SKM-1 (cell line): ENCODE measurements around the gene ABL1.

ENCODE experiments used
- DNase-seq: peaks from one replicate; lab custom pipeline; 2025; ENCODE audit not compliant: unreplicated experiment; lab: John Stamatoyannopoulos, UW

The ABL1 gene

DNA sequence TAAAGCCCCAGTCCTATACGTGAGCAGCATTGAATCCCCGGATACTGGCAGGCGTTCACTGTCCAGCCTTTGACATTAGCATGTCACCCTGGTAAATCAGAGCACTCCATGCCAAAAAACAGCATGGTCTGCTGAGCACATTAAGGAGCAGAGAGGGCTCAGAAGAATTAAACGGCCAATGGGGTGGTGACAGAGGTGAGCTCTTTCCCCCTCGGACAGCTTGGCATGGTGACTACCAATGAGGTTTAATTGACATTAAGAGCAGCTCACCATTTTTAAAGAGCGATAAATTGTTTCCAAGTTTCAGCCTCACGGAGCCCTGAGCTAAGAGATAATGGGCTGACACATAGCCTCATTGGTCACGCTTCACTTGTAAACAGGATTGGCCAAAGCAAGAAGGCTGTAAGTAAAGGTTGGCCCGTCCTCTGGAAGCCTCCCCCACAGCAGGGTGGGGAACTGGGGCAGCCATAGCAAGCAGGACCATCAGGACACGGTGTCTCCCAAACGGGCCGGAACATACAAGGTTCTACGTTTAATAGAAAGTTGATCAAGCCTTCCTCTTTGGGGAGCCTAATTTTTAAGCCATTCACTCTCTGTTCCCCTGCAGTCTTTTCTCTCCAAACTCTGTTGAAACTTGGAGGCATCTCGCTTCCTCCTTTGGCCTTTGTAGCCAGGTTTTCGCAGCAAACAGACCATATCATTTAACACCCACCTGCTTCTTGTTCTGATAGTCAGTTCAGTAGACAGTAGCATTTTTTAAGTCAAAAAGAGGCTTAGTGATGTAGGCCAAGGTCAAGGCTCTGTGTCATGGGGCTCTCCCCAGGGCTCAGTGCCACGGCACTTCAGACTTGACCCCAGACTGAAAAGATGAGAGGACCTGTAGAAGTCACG lies 35.7 kb downstream of the ABL1 start:
- no peak for DNase-seq

DNA sequence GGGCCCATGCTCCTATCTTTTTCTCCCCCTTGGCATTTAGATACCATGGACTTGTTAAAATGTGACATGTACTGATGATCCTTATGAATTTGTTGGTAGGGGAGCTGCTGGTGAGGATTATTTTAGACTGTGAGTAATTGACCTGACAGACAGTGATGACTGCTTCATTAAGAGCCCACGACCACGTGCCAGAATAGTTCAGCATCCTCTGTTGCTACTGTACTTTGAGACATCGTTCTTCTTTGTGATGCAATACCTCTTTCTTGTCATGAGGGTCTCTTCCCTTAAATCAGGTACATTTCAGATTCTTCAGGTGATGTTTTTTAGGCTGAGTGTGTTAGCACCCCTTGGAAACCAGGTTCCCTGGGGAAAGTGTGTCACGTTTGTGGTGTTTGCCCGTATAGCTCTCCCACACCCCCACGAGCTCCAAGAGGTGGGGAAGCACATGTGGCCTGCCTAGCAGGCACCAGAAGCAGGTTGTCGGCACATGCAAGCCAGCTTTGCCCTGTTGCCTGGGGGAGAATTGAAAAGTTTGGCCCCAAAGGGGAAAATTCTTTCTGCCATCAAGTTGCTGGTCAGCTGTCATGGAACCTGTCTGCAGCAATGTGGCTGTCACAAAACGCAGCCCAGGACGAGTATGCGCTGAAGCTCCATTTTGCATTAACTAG lies 36.5 kb downstream of the ABL1 start:
- DNase-seq = no peak

DNA sequence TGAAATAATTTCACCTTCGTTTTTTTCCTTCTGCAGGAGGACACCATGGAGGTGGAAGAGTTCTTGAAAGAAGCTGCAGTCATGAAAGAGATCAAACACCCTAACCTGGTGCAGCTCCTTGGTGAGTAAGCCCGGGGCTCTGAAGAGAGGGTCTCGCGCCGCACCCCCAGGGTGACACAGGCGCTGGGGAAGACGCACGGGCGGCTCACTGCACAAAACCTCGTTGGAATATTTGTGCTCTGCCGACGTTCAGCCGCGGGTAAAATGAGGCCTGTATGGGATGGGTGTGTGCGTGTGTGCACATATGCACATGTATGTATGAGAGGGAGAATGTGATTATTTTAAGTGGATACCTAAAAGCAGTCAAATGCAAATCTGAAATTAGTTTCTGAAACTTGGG lies 37.0 kb downstream of the ABL1 start:
- DNase-seq = no peak

DNA sequence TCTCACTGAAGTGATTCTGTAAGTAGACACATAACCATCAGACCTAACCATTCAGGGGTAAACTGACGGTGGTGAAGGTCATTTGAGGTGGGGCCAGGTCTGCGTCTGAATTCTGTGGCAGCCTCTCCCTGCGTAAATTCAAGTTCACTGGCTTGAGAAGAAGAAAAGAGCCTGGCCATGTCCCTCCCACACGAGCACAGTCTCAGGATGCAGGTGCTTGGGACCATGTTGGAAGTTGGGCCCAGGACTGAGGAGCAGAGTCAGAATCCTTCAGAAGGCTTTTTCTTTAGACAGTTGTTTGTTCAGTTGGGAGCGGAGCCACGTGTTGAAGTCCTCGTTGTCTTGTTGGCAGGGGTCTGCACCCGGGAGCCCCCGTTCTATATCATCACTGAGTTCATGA lies 37.5 kb downstream of the ABL1 start:
- DNase-seq = no peak

DNA sequence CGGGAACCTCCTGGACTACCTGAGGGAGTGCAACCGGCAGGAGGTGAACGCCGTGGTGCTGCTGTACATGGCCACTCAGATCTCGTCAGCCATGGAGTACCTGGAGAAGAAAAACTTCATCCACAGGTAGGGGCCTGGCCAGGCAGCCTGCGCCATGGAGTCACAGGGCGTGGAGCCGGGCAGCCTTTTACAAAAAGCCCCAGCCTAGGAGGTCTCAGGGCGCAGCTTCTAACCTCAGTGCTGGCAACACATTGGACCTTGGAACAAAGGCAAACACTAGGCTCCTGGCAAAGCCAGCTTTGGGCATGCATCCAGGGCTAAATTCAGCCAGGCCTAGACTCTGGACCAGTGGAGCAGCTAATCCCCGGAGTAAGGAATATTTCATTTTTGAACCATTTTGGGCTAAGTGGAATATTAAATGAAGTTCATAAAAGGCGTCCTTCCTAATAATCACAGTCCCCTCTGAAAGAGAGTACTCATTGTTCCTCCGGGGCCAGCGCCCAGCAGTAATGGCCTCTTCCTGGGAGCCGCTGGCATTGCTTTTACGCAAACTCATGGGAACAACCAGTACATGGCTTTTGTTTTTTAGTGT lies 38.0 kb downstream of the ABL1 start:
- no peak for DNase-seq

DNA sequence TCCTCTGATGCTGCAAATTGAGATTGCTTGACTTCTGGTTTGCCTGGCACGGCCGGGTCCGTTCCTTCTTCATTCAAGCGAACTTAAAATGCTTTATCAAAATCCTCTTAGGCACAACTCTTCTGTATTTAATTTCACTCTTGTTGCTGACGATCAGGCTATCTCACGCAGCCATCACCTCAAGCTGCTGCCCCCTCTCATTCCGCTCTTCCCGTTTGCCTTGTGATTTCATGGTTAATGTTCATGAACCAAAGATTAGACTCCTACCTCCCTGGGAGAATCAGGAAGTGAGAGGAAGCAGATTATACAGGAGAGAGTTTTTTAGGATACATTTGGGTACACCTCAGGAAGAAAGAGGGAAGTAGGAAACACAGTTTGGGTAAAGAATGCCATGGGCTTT lies 38.9 kb downstream of the ABL1 start:
- no peak for DNase-seq

DNA sequence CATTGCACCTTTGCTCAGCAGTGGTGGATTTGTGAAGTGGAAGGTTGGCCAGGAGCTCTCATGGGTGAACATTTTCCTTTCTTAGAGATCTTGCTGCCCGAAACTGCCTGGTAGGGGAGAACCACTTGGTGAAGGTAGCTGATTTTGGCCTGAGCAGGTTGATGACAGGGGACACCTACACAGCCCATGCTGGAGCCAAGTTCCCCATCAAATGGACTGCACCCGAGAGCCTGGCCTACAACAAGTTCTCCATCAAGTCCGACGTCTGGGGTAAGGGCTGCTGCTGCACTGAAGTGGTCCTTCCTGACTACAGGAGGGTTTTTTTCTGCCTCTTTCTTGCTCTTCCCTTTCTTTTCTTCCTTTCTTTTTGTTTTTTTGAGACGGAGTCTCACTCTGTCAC lies 39.7 kb downstream of the ABL1 start:
- no peak for DNase-seq

DNA sequence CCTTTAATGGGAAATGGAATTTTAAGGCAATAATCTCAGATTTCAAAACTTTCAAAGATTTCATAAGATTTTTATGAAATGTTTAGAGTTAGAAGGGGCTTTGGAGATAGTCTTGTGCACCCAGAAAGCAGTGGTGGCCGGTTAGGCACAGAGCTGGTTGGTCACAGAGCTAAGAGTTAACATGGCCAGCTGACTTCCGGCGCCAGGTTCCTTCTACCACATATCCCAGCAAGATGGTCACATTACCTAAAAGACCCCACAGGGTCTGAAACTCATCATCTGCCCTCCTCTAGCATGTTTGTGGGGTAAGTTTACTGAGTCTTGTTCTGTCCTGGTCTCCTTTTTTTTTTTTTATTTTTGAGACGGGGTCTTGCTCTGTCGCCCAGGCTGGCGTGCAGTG lies 42.2 kb downstream of the ABL1 start:
- DNase-seq = no peak

DNA sequence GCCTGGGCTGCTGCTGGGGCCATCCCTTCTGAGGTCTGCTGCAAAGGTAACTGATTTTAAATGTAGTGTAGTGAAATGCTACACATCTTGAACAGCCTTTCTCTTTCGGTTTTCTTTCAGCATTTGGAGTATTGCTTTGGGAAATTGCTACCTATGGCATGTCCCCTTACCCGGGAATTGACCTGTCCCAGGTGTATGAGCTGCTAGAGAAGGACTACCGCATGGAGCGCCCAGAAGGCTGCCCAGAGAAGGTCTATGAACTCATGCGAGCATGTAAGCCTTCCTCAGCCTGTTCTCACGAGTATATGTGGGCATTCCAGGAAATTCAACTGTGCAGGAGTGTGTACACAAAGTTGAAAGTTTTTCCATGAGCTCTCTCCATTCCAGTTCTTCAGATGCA lies 43.2 kb downstream of the ABL1 start:
- no peak for DNase-seq

DNA sequence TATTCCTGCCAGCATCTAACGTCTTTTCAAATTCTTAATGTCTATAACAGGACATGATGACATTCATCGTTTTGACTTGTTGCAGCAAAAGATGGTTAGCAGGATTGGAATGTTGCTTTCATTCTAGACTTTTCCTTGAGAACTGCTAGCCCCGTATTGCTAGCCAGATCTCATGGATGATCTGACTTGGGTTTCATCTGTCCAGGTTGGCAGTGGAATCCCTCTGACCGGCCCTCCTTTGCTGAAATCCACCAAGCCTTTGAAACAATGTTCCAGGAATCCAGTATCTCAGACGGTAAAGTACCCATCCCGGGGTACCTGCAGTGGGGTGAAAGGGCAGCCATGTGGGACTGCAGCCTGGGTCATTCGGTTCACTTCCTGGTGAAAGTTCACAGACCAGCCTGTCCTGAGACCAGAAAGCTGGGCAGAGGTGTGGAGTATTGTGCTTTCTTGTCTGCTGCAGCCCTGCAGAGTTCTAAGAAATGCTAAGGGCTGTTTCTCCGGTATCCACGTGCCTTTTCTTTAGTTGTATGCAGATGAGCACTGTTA lies 44.9 kb downstream of the ABL1 start:
- DNase-seq = no peak

DNA sequence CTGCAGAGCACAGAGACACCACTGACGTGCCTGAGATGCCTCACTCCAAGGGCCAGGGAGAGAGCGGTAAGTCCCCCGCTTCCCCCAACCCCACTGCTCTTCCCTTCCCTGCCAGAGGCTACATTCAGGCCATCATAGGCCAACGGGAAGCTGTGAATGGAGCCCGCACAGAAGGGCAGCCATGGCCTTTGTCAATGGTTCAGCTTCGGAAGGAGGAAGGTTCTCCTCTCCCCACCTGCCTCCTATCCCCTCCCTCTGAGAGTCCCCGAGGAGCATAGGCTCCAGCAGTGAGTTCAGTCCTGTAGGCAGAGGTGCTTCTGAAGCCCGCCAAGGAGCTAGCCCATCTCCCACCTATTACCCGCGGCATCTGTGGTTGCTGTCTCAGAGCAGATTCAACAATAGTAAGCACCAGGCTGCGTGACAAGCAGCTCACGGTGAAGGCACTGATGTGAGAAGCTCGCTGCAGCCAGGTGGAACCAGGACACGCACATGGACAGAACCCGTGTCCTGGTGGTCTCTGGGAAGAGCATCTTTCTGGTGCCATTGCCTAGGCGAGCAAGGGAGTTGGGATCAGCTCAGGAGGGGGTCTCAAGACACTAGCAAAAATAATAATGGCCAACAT lies 45.7 kb downstream of the ABL1 start:
- no peak for DNase-seq

DNA sequence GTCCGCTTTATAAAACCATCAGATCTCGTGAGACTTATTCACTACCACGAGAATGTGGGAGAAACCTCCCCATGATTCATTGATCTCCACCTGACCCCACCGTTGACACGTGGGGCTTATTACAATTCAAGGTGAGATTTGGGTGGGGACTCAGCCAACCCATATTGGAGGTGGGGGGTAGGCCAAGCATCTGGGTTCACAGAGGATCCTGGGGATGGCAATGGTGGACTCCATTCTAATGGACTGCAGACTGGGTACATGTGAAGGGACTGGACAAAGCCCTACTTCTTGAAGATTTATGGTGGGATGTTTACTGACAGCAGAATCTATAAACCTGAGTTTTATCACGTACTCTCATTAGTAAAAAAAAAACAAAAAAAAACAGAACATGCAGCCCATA lies 46.5 kb downstream of the ABL1 start:
- no peak for DNase-seq

DNA sequence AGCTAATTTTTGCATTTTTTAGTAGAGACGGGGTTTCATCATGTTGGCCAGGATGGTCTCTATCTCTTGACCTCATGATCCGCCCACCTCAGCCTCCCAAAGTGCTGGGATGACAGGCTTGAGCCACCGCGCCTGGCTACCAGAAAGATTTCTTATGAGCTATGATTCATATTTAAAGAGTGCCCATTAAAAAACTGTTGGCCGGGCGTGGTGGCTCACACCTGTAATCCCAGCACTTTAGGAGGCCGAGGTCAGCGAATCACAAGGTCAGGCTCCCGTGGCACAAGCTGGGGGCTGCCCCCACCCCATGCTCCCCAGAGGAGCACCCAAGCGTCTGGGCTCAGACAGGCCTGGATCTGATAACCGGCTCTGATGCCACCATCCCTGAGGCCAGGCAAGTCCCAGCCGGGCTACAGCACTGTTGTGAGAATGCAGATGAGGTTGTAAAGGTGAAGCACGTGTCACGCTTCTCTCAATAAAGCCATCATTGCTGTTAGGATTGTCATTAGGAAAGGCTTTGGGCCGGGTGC lies 47.7 kb downstream of the ABL1 start:
- DNase-seq = no peak

DNA sequence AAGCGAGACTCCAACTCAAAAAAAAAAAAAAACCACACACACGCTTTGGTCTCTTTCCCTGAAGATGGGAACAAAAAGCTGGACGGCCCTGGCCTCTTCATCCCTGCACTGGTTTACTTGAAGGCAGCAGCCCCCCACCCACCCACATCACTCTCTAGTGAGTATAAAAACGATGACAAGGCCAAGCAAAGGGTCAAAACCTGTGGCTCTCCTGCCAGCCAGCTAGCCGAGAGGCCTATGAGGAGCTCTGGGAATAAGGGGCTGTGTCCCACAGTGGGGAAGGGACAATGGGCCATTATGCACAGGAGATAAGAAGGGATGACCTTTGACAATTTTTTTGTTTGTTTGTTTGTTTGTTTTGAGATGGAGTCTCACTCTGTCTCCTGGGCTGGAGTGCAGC lies 48.4 kb downstream of the ABL1 start:
- no peak for DNase-seq

DNA sequence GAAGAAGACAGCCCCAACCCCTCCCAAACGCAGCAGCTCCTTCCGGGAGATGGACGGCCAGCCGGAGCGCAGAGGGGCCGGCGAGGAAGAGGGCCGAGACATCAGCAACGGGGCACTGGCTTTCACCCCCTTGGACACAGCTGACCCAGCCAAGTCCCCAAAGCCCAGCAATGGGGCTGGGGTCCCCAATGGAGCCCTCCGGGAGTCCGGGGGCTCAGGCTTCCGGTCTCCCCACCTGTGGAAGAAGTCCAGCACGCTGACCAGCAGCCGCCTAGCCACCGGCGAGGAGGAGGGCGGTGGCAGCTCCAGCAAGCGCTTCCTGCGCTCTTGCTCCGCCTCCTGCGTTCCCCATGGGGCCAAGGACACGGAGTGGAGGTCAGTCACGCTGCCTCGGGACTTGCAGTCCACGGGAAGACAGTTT lies 49.1 kb downstream of the ABL1 start:
- no peak for DNase-seq

DNA sequence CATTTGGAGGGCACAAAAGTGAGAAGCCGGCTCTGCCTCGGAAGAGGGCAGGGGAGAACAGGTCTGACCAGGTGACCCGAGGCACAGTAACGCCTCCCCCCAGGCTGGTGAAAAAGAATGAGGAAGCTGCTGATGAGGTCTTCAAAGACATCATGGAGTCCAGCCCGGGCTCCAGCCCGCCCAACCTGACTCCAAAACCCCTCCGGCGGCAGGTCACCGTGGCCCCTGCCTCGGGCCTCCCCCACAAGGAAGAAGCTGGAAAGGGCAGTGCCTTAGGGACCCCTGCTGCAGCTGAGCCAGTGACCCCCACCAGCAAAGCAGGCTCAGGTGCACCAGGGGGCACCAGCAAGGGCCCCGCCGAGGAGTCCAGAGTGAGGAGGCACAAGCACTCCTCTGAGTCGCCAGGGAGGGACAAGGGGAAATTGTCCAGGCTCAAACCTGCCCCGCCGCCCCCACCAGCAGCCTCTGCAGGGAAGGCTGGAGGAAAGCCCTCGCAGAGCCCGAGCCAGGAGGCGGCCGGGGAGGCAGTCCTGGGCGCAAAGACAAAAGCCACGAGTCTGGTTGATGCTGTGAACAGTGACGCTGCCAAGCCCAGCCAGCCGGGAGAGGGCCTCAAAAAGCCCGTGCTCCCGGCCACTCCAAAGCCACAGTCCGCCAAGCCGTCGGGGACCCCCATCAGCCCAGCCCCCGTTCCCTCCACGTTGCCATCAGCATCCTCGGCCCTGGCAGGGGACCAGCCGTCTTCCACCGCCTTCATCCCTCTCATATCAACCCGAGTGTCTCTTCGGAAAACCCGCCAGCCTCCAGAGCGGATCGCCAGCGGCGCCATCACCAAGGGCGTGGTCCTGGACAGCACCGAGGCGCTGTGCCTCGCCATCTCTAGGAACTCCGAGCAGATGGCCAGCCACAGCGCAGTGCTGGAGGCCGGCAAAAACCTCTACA lies 49.8 kb downstream of the ABL1 start:
- DNase-seq = no peak

DNA sequence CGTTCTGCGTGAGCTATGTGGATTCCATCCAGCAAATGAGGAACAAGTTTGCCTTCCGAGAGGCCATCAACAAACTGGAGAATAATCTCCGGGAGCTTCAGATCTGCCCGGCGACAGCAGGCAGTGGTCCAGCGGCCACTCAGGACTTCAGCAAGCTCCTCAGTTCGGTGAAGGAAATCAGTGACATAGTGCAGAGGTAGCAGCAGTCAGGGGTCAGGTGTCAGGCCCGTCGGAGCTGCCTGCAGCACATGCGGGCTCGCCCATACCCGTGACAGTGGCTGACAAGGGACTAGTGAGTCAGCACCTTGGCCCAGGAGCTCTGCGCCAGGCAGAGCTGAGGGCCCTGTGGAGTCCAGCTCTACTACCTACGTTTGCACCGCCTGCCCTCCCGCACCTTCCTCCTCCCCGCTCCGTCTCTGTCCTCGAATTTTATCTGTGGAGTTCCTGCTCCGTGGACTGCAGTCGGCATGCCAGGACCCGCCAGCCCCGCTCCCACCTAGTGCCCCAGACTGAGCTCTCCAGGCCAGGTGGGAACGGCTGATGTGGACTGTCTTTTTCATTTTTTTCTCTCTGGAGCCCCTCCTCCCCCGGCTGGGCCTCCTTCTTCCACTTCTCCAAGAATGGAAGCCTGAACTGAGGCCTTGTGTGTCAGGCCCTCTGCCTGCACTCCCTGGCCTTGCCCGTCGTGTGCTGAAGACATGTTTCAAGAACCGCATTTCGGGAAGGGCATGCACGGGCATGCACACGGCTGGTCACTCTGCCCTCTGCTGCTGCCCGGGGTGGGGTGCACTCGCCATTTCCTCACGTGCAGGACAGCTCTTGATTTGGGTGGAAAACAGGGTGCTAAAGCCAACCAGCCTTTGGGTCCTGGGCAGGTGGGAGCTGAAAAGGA lies 50.7 kb downstream of the ABL1 start:
- no peak for DNase-seq

DNA sequence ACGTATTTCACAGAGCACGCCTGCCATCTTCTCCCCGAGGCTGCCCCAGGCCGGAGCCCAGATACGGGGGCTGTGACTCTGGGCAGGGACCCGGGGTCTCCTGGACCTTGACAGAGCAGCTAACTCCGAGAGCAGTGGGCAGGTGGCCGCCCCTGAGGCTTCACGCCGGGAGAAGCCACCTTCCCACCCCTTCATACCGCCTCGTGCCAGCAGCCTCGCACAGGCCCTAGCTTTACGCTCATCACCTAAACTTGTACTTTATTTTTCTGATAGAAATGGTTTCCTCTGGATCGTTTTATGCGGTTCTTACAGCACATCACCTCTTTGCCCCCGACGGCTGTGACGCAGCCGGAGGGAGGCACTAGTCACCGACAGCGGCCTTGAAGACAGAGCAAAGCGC lies 51.9 kb downstream of the ABL1 start:
- DNase-seq = no peak

DNA sequence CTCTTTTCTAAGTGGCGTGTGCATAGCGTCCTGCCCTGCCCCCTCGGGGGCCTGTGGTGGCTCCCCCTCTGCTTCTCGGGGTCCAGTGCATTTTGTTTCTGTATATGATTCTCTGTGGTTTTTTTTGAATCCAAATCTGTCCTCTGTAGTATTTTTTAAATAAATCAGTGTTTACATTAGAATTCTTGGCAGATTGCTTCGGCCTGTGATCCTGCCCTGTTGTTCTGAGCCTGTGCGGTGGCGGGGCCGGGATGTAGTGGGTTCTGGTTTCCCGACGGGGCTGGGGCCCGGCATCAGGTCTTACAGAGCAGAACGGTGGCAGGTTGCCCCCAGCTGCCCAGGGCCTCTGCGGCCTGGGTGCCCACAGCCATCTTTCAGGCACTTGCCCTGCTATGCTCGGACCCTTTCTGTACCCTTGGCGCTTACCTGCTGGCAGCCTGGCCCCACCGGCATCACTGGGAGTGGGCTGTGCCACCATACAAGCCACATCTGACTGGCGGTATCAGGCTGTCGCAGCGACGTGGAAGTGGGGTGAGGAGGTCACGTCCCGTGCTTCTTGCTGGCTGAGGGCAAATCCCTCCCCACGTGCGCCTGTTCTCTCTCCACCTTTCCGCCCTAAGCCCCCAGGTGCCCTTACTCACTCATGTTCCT lies 52.6 kb downstream of the ABL1 start:
- DNase-seq = no peak
